Stimulated activated CD4-positive, alpha-beta T cell treated with anti-CD3 and anti-CD28 coated beads, Interleukin-15, amount 100 ng/mL, for 24 hours (primary cell): ENCODE measurements around the gene CNFN.
A peak's percentile ranks its signal among the peaks of the same experiment; 100 is the strongest.

Experiments
- DNase-seq: peaks from one replicate; pipeline ENCODE4 v3.0.0-alpha.2; 2020

Gene CNFN

DNA sequence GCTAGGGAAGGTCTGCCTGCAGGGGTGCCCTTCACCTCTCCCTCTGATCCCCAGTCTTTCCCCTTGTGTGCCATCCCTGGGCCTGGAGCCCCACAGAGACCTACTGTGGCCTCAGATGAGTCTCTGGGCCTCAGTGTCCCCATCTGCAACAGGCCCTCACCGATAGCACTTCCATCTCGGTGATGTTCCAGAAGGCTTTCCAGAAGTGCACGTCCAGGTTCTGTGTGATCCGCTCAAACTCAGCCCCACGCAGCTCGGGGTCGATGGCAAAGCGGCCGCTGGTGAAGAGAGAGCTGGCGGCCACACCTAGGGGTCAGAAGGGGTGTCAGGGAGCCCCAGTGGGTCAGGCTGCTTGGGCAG is 17.7 kb upstream of the CNFN start:
- DNase-seq = no peak

DNA sequence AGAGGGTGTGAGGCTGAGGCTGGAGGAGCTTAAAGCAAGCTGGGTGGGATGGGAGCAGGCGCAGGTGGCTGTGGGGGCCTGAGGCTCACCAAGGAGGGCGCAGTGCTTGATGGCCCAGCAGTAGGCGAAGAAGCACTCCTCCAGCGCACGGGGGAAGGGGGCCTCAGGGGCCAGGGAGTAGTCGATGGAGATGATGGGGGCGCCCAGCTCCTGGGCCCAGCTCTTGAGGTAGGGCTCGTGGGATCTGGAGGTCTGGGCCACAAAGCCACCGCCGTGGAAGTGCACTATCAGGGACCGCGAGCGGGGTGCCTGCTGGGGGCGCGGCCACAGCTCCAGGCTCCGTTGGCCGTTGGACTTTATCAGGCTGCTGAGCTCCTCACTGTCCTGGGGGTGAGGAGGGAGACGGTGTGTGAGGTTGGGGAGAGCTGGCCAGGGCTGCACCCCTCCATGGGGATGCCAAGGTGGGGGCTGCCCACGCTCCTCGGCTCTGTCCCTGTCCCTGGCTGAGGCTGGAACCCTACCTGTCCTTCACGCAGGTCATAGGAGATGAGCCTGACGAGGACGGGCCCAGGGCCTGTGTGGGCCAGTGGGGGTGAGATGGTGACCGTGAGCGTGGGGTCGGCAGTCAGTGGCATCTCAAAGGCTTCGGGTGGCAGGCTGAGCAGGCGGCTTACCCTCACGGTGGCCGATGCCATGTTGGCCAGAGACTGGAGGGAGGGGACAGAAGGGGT is 17.2 kb upstream of the CNFN start:
- no peak for DNase-seq

DNA sequence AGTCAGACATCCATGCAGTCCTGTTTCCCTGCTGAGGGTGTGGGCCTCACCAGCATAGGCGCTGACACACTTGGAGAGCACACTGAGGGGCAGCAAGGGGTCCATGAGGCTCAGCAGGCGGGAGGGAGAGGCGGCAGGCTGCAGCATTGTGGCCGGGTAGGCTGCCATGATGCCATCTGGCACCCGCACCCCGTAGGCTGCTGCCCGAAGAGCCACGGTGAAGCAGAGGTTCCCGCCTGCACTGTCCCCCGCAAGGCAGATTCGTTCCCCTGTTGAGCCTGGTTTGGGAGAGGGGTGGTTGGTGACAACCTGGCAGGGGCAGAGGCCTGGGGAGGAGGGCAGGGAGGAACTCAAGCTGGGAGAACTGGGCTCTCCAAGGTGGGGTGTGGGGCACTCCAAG is 16.0 kb upstream of the CNFN start:
- no peak for DNase-seq

DNA sequence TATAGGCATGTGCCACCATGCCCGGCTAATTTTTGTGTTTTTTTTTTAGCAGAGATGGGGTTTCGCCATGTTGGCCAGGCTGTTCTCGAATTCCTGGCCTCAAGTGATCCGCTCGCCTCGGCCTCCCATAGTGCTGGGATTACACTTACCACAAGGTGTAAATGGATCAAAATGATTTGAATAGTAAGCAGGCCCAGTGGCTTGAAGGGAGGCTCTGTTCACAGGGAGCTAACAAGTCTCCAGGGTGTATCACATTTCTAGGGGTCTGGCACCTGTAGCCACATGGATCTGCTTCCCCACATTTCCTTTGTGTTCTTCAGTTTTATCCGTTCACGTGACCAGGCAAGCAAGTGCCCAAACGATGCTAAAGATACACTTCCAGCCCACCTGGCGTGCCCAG is 13.5 kb upstream of the CNFN start:
- no peak for DNase-seq

DNA sequence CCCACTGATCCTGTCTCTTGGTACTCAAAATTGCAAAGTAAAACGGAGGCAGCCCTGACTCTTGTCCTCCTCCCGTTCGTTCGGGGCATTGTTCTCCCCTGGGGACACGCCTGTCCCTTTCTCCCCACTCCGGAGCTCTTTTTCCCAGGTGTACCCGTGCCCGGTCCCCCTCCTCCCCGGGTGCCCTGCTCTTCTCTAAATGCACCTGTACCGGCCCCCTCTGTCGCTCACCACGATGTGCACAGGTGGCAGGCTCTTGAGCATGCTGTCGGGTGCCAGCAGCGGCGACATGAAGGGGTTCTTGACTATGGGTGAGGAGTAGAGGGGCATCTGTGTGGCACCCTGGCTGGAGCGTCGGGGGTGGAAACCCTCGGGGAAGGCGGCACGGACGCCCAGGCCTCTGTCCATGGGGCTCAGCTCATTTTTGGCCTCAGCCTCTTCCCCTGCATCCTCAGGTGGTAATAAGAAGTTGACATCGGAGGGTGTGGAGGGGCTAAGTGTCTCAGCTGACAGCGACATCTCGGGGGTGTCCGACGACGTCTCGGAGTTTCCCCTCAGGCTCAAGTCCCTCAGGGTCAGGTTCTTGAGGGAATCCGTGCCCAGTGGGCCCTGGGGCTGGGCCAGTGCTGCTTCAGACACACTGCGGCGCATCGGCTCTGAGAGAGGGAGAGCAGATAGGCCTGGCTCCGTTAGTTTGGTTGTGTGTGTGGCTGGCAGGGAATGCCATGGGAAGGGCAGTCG is 12.4 kb upstream of the CNFN start:
- no peak for DNase-seq

DNA sequence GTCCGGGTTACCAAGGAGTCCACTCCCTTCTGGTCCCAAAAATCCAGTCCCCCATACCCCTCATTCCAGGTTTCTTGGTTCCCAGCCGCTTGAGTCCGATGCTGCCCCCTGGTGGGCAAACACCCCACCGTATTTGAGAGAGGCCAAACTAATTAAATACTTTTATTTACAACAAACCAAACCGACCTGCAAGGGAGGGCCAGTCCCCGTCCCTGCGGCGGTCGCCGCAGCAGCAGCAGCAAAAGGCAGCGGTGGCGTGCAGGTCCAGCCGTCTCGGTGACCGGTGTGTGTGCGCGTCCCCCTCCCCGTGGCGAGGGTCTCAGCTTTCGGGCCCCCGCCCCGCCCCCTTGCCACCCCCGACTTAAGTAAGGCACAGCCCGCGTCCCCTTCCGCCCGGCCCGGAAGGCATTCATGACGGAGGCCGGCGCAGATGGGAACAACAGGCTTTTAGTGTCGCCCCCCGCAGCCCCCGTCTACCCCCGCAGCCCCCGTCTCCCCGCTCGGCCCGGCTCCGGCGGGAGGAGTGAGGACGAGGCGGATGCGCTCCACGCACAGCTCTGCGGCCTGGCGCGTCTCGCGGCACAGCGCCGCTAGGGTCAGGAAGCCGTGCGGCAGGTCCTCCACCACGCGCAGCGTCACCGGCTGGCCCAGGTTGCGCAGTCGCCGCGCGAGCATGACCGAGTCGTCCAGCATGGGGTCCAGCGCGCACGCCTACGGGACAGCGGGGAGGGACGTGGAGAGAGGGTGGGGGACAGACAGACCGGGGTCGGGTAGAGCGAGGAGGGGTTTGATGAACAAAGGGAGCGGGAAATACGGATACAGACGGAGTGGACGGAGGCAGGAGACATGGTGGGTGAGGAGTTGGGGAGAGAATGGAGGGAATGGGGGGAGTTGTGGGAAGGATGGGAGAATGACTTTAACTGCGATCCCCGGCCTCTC is 11.5 kb upstream of the CNFN start:
- DNase-seq = peak; percentile 83

DNA sequence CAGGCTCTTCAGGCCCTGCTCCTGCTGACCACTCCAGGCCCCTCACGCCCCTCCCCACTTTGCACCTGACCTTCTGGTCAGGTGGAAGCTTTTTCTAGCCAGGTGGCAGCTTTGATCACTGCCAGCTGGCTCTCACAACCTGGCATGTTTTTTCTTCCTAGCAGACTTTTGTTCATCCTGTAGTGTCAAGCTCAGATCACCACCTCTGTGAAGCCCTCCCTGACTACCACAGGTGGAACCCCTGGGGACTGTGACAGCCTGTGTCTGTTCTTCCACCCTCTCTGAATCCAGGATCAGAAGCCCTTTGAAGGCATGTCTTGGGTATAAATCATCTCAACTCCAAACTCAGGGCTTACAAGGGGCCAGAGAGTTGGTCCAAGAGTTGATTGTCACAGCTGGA is 10.3 kb upstream of the CNFN start:
- no peak for DNase-seq

DNA sequence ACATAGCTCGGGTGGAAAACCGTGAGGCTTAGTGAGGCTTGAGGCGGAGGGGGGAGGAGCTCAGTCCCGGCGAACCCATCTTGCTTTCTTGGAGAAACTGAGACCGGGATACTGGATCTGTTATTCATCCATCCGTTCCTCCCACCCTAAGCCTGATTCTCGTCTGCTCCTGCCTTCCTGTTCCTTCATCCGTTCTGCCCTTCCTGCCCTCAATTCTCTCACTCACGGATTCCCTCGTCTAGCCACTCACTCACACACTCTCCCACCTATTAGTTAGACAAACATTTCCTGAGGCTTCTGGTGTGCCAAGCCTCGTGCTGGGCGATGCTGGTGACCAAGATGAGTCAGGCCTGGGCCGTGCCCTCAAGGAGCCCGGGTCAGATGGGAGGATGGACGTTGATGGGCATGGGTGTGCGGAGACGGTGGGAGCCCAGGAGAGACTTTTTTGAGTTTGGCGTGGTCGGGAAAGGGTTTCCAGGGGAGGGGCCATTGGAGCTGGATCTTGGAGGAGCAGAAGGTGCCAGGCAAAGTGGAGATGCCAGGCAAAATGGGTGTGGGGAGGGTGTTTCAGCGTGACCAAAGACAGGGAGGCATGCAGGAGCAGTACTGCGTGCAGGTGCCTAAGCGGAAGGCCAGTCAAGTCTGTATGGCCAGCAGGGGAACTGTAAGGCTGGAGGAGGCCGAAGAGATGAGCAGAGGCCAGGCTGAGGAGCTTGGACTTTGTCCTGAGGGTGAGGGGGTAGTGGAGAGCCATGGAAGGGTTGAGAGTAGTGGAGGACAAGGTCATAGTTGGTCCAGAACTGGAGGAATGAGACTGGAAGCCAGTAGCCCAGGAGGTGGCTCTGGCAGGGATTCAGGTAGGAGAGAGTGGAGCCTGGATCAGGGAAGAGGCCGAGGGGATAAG is 7.4 kb upstream of the CNFN start:
- peak; percentile 30 for DNase-seq

DNA sequence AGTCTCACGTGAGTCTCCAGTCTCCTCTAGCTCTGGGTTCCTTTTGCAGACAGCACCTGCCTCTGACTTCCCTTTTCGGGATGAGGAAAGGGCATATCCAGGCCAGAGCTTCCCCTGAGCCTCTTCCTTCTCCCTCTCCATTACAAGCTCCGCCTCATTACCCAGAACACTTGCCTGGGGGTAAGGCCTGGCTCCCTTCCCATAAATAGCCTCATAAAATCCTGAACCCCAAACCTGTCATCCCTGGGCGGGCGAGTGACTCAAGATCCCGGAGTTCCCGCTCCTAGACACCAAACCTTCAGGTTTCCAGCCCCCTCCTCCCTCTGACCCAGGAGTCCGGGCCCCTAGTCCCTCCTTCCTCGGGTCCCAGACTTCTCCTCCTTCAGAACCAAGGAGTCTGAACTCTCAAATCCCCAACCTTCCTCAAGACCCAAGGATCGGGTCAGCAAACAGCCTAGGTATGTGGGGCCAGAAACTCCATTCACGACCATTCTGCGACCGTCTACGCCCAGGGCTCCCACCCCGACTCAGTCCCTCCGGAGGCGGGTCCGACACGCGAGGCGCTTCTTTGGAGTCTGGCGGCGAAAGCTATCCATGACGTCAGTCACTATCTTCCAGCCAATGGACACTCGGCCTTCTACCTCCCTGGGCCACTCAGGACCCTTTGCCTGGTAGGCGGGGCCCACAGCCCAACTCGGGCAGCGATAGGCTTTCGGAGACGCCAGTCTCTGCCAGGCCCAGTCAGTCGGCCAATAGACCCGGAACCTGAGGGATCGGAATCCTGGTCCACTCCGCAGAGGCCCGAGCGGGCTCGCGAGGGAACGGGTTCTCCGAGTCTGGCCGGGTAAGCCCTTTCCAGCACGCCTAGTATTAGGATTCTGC is 6.5 kb upstream of the CNFN start:
- peak; percentile 98 for DNase-seq

DNA sequence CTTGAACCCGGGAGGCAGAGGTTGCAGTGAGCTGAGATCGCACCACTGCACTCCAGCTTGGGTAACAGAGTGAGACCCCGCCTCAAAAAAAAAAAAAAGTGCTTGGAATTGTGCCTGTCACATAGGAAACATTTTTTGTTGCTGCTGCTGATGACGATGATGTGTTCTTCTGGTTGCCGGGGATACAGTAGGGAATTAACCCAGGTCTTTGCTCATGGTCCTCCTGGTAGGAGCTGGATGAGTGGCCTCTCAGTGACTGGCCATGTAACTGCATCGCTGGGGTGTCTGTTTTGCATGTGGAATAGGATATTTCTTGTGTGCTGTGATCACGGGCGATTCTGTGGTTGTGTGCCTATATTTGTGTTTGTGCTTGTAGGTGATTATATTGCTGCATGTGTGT is 4.7 kb upstream of the CNFN start:
- no peak for DNase-seq

DNA sequence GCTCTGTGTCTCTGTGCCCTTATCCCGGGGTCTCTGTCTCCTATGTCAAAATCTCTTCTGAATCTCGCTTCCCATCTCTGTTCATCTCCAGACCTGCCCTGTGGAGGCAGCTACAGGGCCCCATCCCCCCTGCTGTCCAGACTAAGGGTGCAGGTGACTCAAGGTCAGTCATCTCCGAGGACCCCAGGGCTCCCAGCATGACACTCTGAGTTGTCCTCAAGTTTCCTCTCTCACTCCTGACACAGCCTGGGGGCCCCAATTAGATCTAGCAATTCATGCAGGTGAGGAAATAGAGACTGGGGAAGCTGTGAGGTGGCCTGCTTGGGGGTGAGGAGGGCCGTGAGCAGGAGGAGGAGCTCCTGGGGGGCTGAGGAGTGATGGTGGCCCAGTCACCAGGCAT is 2.1 kb upstream of the CNFN start:
- no peak for DNase-seq

DNA sequence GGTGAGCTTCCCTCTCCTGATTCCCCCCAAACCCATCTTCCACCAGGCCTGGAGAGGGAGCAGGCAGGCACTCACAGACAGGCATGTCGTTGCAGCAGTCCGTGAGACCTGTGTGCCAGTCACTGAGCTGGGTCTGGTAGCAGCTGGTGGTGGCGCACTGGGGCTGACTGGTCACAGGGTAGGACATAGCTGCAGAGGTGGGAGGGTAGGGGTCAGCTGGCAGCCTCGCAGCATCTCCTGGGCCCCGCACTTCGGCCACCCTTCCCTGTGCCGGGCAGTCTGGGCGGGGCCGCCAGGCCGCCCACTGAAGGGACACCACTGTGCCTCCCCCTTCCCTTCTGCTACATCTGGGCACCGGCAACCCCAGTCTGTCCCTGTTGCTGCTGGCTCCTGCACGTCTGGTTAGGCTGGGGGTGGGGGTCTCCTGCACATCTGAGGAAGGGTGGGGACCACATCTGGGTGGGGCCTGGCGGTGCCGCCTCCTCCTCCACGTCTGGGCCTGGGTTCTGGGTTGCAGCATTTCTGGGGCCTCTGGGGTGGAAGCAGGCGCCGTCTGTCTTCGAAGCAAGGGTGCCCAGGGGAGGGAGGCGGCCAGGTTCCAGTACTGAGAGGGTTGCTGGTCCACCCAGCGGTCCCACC is 1.1 kb downstream of the CNFN start:
- no peak for DNase-seq

DNA sequence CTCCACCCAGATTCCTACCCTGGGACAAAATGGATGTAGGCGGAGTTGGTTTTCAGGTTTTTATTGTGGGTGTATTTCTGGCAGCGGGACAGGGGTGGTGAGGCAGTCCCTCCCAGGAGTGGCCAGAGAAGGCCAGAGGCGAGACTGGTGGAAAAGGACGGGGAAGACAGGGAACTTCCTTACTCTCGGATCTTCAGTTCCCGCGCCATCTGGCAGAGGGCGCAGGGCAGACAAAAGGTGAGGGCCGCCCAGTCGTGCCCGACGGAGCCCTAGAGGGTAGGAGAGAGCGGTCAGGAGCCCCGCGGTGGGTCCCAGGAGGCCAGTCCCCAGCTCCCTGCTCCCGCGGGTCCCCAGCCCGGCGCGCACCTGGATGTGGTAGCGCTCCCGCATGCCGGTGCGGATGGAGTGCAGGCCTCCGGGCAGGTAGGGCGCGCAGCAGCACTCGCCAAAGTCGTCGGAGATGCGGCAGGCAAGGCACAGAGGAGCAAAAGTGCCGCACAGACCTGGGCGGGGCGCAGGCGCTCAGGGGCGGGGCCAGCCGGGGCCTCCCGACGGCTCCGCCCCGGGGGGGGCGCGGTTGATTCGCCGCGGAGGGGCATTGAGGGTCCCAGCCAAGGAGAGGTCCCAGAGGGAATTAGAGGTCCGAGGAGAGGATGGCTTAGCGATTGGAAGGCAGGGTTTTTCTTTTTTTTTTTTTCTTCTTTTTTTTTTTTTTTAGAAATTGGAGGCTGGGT is 3.0 kb downstream of the CNFN start:
- DNase-seq = peak; percentile 82

DNA sequence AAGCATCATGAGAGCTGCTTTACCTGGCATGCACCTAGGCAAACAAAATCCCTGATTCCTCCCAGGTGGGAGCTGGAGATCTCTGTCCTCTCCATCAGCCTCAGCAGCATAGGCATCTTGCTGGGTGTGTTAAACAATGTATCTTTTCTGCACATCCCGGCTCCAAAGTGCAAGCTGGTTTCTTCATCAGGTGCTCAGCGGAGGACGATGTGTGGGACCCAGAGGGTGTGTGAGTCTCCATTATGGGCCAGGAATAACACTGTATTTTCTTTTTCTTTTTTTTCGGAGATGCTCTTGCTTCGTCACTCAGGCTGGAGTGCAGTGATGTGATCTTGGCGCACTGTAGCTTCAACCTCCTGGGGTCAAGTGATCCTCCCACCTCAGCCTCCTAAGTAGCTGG is 9.9 kb downstream of the CNFN start:
- DNase-seq = no peak

DNA sequence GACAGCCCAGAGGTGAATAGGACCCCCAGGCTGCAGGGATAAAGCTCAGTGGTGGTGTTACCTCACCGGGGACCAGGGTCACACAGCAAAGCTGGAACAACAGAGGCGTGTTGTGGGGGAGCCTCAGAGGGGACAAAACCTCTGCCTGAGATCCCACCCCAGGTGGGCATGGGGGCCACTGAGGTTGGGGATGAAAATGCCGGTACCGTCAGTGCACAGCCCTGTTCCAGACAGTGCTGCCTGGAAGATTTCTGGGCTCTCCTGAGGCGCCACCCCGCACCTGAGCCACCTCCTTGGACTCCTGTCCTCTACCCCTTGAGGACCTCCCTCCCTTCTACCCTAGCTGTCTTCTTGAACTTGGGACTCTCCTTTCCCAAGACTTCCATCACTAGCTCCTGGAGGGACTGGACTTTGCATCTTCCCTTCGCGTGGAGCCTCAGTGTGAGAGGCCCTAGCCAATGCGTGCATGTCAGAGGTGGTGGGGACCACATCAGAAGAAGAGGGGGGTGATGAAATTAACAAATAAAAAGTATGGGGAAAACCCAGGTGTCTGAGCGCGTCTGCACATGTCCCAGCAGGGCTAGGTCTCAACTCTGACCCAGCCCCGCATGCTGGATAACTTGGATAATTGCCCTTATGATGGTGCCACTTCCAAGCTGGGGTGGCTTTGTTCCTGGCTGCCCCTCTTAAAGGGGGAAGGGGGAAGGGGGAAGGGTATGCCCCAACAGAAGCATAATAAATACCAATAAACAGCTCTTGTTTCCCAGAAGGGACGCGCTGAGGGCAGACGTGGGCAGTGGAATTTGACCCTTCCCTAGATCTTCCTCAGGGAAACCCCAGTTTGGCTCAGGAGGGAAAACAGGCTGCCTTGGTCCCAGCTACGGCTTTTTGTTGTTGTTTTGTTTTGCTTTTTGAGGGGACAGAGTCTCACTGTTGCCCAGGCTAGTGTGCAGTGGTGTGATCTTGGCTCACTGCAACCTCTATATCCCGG is 11.6 kb downstream of the CNFN start:
- DNase-seq = no peak

DNA sequence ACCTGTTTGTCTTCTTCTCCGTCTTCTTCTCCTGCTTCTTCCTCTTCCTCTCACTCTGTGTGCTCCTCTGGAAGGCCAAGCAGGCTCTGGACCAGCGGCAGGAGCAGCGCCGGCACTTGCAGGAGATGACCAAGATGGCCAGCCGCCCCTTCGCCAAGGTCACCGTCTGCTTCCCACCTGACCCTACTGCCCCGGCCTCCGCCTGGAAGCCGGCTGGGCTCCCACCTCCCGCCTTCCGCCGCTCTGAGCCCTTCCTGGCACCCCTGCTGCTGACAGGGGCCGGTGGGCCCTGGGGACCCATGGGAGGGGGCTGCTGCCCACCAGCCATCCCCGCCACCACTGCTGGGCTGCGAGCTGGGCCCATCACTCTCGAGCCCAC is 13.9 kb downstream of the CNFN start:
- DNase-seq = no peak

DNA sequence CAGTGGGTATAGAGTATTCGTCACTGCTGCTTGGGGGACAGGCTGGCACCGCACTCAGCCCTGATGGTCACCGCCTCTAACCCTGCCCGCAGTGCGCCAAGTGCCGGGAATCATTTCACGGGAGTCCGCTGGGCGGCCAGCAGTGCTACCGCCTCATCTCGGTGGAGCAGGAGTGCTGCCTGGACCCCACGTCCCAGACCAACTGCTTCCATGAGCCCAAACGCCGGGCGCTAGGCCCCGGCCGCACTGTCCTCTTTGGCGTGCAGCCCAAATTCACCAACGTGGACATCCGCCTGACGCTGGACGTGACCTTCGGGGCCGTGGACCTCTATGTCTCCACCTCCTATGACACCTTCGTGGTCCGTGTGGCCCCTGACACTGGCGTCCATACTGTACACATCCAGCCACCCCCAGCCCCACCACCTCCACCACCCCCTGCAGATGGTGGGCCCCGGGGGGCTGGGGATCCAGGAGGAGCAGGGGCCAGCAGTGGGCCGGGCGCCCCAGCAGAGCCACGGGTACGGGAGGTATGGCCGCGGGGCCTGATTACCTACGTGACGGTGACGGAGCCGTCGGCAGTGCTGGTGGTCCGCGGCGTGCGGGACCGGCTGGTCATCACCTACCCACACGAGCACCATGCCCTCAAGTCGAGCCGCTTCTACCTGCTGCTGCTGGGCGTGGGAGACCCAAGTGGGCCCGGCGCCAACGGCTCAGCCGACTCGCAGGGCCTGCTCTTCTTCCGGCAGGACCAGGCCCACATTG is 14.5 kb downstream of the CNFN start:
- DNase-seq = no peak

DNA sequence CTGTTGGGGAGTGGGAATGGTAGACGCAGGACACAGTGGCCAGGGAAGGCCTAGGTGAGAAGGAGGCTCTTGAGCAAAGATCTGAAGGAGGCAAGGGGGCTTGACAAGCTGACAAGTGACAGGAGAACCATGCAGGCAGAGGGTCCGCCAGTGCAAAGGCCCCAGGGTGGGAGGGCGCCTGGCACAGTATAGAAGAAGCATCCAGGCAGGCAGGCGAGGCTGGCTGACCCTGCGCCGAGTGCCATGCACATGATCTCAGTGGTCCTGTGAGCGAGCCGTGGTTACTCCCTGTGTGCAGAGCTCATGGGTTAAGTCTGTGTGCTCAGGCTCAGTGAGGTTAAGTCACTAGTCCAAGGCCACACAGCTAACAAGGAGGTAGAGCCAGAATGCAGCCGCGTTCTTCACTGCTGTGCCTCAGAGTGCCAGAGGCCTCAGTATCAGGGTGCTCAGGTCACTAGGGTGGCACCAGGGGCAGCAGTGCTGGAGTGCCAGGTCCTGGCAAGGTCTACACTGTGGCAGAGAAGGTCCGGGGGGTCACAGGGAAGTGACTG is 15.2 kb downstream of the CNFN start:
- no peak for DNase-seq
